Neural cell (in vitro differentiated cells): Measurements from ENCODE around the gene GMPPA. TPM values are rescaled to one million over a fixed set of nuclear protein-coding genes. Genes with fewer than 3 reads are reported as not detected.

Experiments
- H2AFZ ChIP-seq: fragments of 200-600, 300-800 bp; sonication (generic), shearing (Covaris generic); 2 replicates; pipeline ENCODE4 v1.6.0; 2014; ENCODE audit warnings: low read depth, mild to moderate bottlenecking, antibody characterized with exemption, low read length, moderate library complexity
- H3F3A ChIP-seq: fragments of 200-600 bp; shearing (Covaris generic); 2 replicates; pipeline ENCODE4 v1.6.1; 2016; ENCODE audit warnings: mild to moderate bottlenecking, moderate library complexity, mixed read lengths, antibody characterized with exemption, low read length; ENCODE audit not compliant: insufficient read depth, poor library complexity, severe bottlenecking
- H3K27ac ChIP-seq: fragments of 200-600, 300-800 bp; sonication (generic), shearing (Covaris generic); 2 replicates; pipeline ENCODE4 v1.5.1; 2014; ENCODE audit warnings: mild to moderate bottlenecking, low read length, moderate library complexity
- H3K27me3 ChIP-seq: fragments of 300-800, 200-600 bp; sonication (generic), shearing (Covaris generic); 2 replicates; pipeline ENCODE4 v1.6.0; 2014; ENCODE audit warnings: mild to moderate bottlenecking, low read depth, low read length, moderate library complexity; ENCODE audit not compliant: insufficient read depth
- H3K36me3 ChIP-seq: fragments of 300-800, 200-600 bp; sonication (generic), shearing (Covaris generic); 2 replicates; pipeline ENCODE4 v1.5.1; 2014; ENCODE audit warnings: mild to moderate bottlenecking, antibody characterized with exemption, low read length, moderate library complexity; ENCODE audit not compliant: insufficient read depth
- H3K4me2 ChIP-seq: fragments of 300-800, 200-600 bp; sonication (generic), shearing (Covaris generic); 2 replicates; pipeline ENCODE4 v1.6.0; 2014; ENCODE audit warnings: mild to moderate bottlenecking, low read length
- H3K4me3 ChIP-seq: fragments of 300-800, 200-600 bp; sonication (generic), shearing (Covaris generic); 2 replicates; pipeline ENCODE4 v1.5.1; 2014; ENCODE audit warnings: mild to moderate bottlenecking, low read length, moderate library complexity
- H3K79me2 ChIP-seq: fragments of 200-600 bp; shearing (Covaris generic); replicated peaks from 2 replicates; pipeline ENCODE4 v1.6.0; 2014; ENCODE audit warnings: mild to moderate bottlenecking, low read length, moderate library complexity; ENCODE audit not compliant: insufficient read depth
- H3K9ac ChIP-seq: fragments of 300-800, 200-600 bp; sonication (generic), shearing (Covaris generic); 2 replicates; pipeline ENCODE4 v1.6.1; 2016; ENCODE audit warnings: mild to moderate bottlenecking, low read length, mixed read lengths
- H3K9me2 ChIP-seq: fragments of 200-600 bp; shearing (Covaris generic); 2 replicates; pipeline ENCODE4 v1.6.1; 2016; ENCODE audit warnings: mild to moderate bottlenecking, low read length, mixed read lengths; ENCODE audit not compliant: insufficient read depth
- H3K9me3 ChIP-seq: fragments of 200-600, 300-800 bp; sonication (generic), shearing (Covaris generic); 2 replicates; pipeline ENCODE4 v1.6.1; 2016; ENCODE audit warnings: mild to moderate bottlenecking, mixed run types, low read length, moderate library complexity, mixed read lengths
- H4K20me1 ChIP-seq: fragments of 200-600 bp; shearing (Covaris generic); 2 replicates; pipeline ENCODE4 v1.6.1; 2016; ENCODE audit warnings: mild to moderate bottlenecking, mixed run types; ENCODE audit not compliant: insufficient read depth
- MXI1 ChIP-seq: fragments of 450-650 bp; conservative IDR thresholded peaks from 2 replicates; pipeline ENCODE4 v1.6.1; 2014; ENCODE audit warnings: antibody characterized with exemption, mild to moderate bottlenecking; ENCODE audit not compliant: poor library complexity, severe bottlenecking
- polyA plus RNA-seq: library from polyadenylated mRNA; depleted of rRNA; stranded (reverse); fragments of >200 nt; gene quantifications from 2 replicates; pipeline ENCODE4 v1.2.3, GENCODE V29; 2014
- small RNA-seq, 3 experiments: library from RNA; depleted of rRNA; stranded (forward); fragments of <200 nt; gene quantifications; one replicate each; pipeline ENCODE3, GENCODE V24; 2012

The GMPPA gene
- polyA plus RNA-seq, 1 donor from 2014 or later, result 20.4 TPM

DNA sequence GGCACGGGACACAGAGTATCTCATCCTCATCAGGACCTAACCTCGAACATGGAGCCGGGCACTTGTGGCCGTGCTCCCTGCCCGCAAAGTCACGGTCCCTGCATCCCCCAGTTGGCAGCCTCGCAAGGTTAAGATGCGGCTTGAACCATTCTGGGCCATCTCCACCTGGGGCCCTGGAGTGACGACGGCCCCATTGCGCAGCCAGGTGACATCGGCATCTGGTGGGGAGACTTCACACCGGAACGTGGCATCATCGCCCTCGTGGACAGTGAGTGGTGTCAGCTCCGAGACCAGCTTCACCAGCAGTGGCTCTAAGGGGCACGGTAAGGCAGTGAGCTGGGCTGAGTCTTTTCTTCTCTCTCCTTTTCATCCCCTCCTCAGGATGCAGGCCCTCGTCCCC, 57.7 kb downstream of the GMPPA start:
- no peak overlapping the region for H2AFZ ChIP-seq
- no peaks in the 10 kb centered on the region for H3K79me2 ChIP-seq
- peaks cover 3% of the 10 kb centered on the region for H3K27me3 ChIP-seq
- H3K27ac ChIP-seq, result no peak overlapping the region
- H3K9me3 ChIP-seq, result no peaks in the 10 kb centered on the region
- no peaks in the 10 kb centered on the region for H3K36me3 ChIP-seq
- H3K9ac ChIP-seq, result no peak overlapping the region
- no peak overlapping the region for H3K4me2 ChIP-seq
- TF ChIP-seq MXI1, result no peak
- no peak overlapping the region for H3K4me3 ChIP-seq
- H3K9me2 ChIP-seq, result no peaks in the 10 kb centered on the region
- H3F3A ChIP-seq, result no peaks in the 10 kb centered on the region
- no peaks in the 10 kb centered on the region for H4K20me1 ChIP-seq

Small RNA genes within 50 kb of the gene (small RNA-seq; reads per million reads assigned to genes)
- gene MIR3132, result 0 to 0.42 (median 0) reads per million in 3 experiments

Other genes with a start within 250 kb of the GMPPA start
- gene TUBA4B, start 245.6 kb upstream of the GMPPA start, polyA plus RNA-seq, result not detected in 2 replicates
- gene TUBA4A, start 245.0 kb upstream of the GMPPA start, polyA plus RNA-seq, result 0.82 TPM in 1 of 2 replicates, not detected in the other
- gene DNAJB2, start 219.5 kb upstream of the GMPPA start, polyA plus RNA-seq, result 145 and 172 TPM in 2 replicates
- gene PTPRN, start 189.5 kb upstream of the GMPPA start, polyA plus RNA-seq, result 66.4 and 82.1 TPM in 2 replicates
- not detected in 2 replicates for gene RESP18, start 166.1 kb upstream of the GMPPA start, polyA plus RNA-seq
- 11.9 and 16.7 TPM in 2 replicates for gene DNPEP, start 111.0 kb upstream of the GMPPA start, polyA plus RNA-seq
- not detected in 2 replicates for gene DES, start 80.5 kb upstream of the GMPPA start, polyA plus RNA-seq
- 58.3 and 87.6 TPM in 2 replicates for gene SPEG, start 64.0 kb upstream of the GMPPA start, polyA plus RNA-seq
- gene ASIC4, start 15.6 kb downstream of the GMPPA start, polyA plus RNA-seq, result 2.7 and 8.9 TPM in 2 replicates
- gene CHPF, start 44.9 kb downstream of the GMPPA start, polyA plus RNA-seq, result 24.3 and 28.6 TPM in 2 replicates
- 39.3 and 44.0 TPM in 2 replicates for gene TMEM198, start 45.1 kb downstream of the GMPPA start, polyA plus RNA-seq
- 59.7 and 75.2 TPM in 2 replicates for gene OBSL1, start 72.6 kb downstream of the GMPPA start, polyA plus RNA-seq
- 2.7 and 5.6 TPM in 2 replicates for gene INHA, start 73.4 kb downstream of the GMPPA start, polyA plus RNA-seq
- gene STK11IP, start 99.0 kb downstream of the GMPPA start, polyA plus RNA-seq, result 54.9 and 55.0 TPM in 2 replicates
- gene SLC4A3, start 128.7 kb downstream of the GMPPA start, polyA plus RNA-seq, result 18.7 and 25.3 TPM in 2 replicates